H9 (cell line): ENCODE measurements around the gene H6PD. TPM values are rescaled to one million over a fixed set of nuclear protein-coding genes. Genes with fewer than 3 reads are reported as not detected.

Source experiments
- DNase-seq: peaks from one replicate; pipeline ENCODE4 v3.0.0-alpha.2; 2017
- H2AFZ ChIP-seq: one replicate; pipeline ENCODE4 v1.6.1; 2013; ENCODE audit warnings: mild to moderate bottlenecking, low read length, control low read depth, moderate library complexity
- H2AK5ac ChIP-seq: 2 replicates; pipeline ENCODE4 v1.6.1; 2013; ENCODE audit warnings: low read length, control low read depth, mixed read lengths; ENCODE audit not compliant: insufficient read length
- H2BK120ac ChIP-seq: one replicate; pipeline ENCODE4 v1.6.1; 2013; ENCODE audit warnings: low read depth, mild to moderate bottlenecking, low read length, control low read depth, inconsistent platforms; ENCODE audit not compliant: poor library complexity, severe bottlenecking
- H2BK12ac ChIP-seq: 2 replicates; pipeline ENCODE4 v1.6.1; 2013; ENCODE audit warnings: low read length, control low read depth, mixed read lengths, low read depth; ENCODE audit not compliant: insufficient read length
- H2BK15ac ChIP-seq: 2 replicates; pipeline ENCODE4 v1.6.1; 2013; ENCODE audit warnings: low read depth, low read length, control low read depth
- H2BK20ac ChIP-seq: one replicate; pipeline ENCODE4 v1.6.1; 2013; ENCODE audit warnings: low read depth, mild to moderate bottlenecking, low read length, control low read depth, inconsistent platforms; ENCODE audit not compliant: poor library complexity, severe bottlenecking
- H2BK5ac ChIP-seq: 2 replicates; pipeline ENCODE4 v1.6.1; 2013; ENCODE audit warnings: low read length, control low read depth, mixed read lengths; ENCODE audit not compliant: insufficient read length
- H3K14ac ChIP-seq: 2 replicates; pipeline ENCODE4 v1.6.1; 2013; ENCODE audit warnings: low read length, control low read depth; ENCODE audit not compliant: insufficient read depth
- H3K18ac ChIP-seq: 2 replicates; pipeline ENCODE4 v1.6.1; 2013; ENCODE audit warnings: low read depth, mild to moderate bottlenecking, mixed read lengths, low read length, control low read depth; ENCODE audit not compliant: insufficient read length
- H3K23ac ChIP-seq: 2 replicates; pipeline ENCODE4 v1.6.1; 2013; ENCODE audit warnings: low read length, control low read depth, mixed read lengths, low read depth; ENCODE audit not compliant: insufficient read length
- H3K23me2 ChIP-seq: 2 replicates; pipeline ENCODE4 v1.6.1; 2013; ENCODE audit warnings: low read depth, mild to moderate bottlenecking, mixed read lengths, low read length, control low read depth; ENCODE audit not compliant: insufficient read length, poor library complexity, severe bottlenecking
- H3K27ac ChIP-seq: 2 replicates; pipeline ENCODE4 v1.5.1; 2013; ENCODE audit warnings: low read length, control low read depth, mixed read lengths, low read depth; ENCODE audit not compliant: insufficient read length
- H3K27me3 ChIP-seq: 2 replicates; pipeline ENCODE4 v1.6.1; 2013; ENCODE audit warnings: low read length, control low read depth, inconsistent platforms; ENCODE audit not compliant: insufficient read depth
- H3K4ac ChIP-seq: 2 replicates; pipeline ENCODE4 v1.6.1; 2013; ENCODE audit warnings: low read depth, mild to moderate bottlenecking, control low read depth, inconsistent platforms, low read length, moderate library complexity
- H3K4me1 ChIP-seq: 2 replicates; pipeline ENCODE4 v1.6.1; 2013; ENCODE audit warnings: low read length, control low read depth, inconsistent platforms; ENCODE audit not compliant: insufficient read depth
- H3K4me2 ChIP-seq: 2 replicates; pipeline ENCODE4 v1.6.1; 2013; ENCODE audit warnings: low read length, control low read depth, mixed read lengths; ENCODE audit not compliant: insufficient read length, insufficient read depth
- H3K56ac ChIP-seq: 2 replicates; pipeline ENCODE4 v1.6.1; 2013; ENCODE audit warnings: low read depth, mild to moderate bottlenecking, mixed read lengths, low read length, control low read depth; ENCODE audit not compliant: insufficient read length
- H3K79me1 ChIP-seq: 2 replicates; pipeline ENCODE4 v1.6.1; 2013; ENCODE audit warnings: low read depth, mild to moderate bottlenecking, moderate library complexity, low read length, control low read depth, inconsistent platforms; ENCODE audit not compliant: insufficient read depth, poor library complexity, severe bottlenecking
- H3K79me2 ChIP-seq: 2 replicates; pipeline ENCODE4 v1.6.1; 2013; ENCODE audit warnings: low read length, control low read depth, inconsistent platforms; ENCODE audit not compliant: insufficient read depth
- H3K9ac ChIP-seq: 2 replicates; pipeline ENCODE4 v1.6.1; 2013; ENCODE audit warnings: low read length, control low read depth, mixed read lengths; ENCODE audit not compliant: insufficient read length; ENCODE audit errors: extremely low read depth
- H3K9me3 ChIP-seq: one replicate; pipeline ENCODE4 v1.6.1; 2013; ENCODE audit warnings: low read depth, low read length, inconsistent platforms; ENCODE audit not compliant: control insufficient read depth
- H3T11ph ChIP-seq: one replicate; pipeline ENCODE4 v1.6.1; 2013; ENCODE audit warnings: mild to moderate bottlenecking, low read length, control low read depth, inconsistent platforms
- H4K20me1 ChIP-seq: one replicate; pipeline ENCODE4 v1.6.1; 2013; ENCODE audit not compliant: control insufficient read depth, insufficient read length, insufficient read depth
- H4K5ac ChIP-seq: 2 replicates; pipeline ENCODE4 v1.6.1; 2013; ENCODE audit warnings: low read depth, mild to moderate bottlenecking, mixed read lengths, low read length, control low read depth; ENCODE audit not compliant: insufficient read length
- H4K8ac ChIP-seq: replicated peaks from 2 replicates; pipeline ENCODE4 v1.6.1; 2013; ENCODE audit warnings: low read length, control low read depth, mixed read lengths, low read depth; ENCODE audit not compliant: insufficient read length
- H4K91ac ChIP-seq: 2 replicates; pipeline ENCODE4 v1.6.1; 2013; ENCODE audit warnings: low read depth, mild to moderate bottlenecking, moderate library complexity, mixed read lengths, low read length, control low read depth; ENCODE audit not compliant: insufficient read length
- H3K27ac Mint-ChIP-seq, 3 experiments: 2 replicates in 2 of 3; 3 replicates in 1 of 3; pipeline ENCODE4 v1.8.0; 2020 to 2021; ENCODE audit warnings: mixed read lengths in 3 of 3, mild to moderate bottlenecking in 1 of 3, moderate library complexity in 1 of 3
- H3K27me3 Mint-ChIP-seq: 2 replicates; pipeline ENCODE4 v1.8.0; 2021; ENCODE audit warnings: low read depth, mild to moderate bottlenecking, moderate library complexity, mixed read lengths
- H3K36me3 Mint-ChIP-seq, 3 experiments: 2 replicates in 2 of 3; 3 replicates in 1 of 3; pipeline ENCODE4 v1.8.0; 2020 to 2021; ENCODE audit warnings: low read depth in 3 of 3, mixed read lengths in 3 of 3; ENCODE audit not compliant: insufficient read depth in 1 of 3
- H3K4me1 Mint-ChIP-seq, 2 experiments: 2 replicates each; pipeline ENCODE4 v1.8.0; 2020; ENCODE audit warnings: mixed read lengths in 2 of 2
- H3K4me3 Mint-ChIP-seq, 2 experiments: 2 replicates in 1 of 2; 3 replicates in 1 of 2; pipeline ENCODE4 v1.8.0; 2020 to 2021; ENCODE audit warnings: mild to moderate bottlenecking in 2 of 2, mixed read lengths in 2 of 2, moderate library complexity in 1 of 2
- H3K9me3 Mint-ChIP-seq, 2 experiments: 2 replicates in 1 of 2; 3 replicates in 1 of 2; pipeline ENCODE4 v1.8.0; 2020; ENCODE audit warnings: mild to moderate bottlenecking in 2 of 2, mixed read lengths in 2 of 2, moderate library complexity in 1 of 2
- CTCF ChIP-seq: fragments of 200-600 bp; sonication (generic); conservative IDR thresholded peaks from 3 replicates; pipeline ENCODE4 v1.8.0; 2021; ENCODE audit warnings: antibody characterized with exemption, mild to moderate bottlenecking
- WGBS: extraction: QIAGEN DNeasy Blood & Tissue Kit; methylation state at CpG from one replicate; pipeline ENCODE4 v1.1.7; 2013; ENCODE audit warnings: missing lambda C conversion rate, low lambda C conversion rate, mixed read lengths; ENCODE audit not compliant: insufficient read length; ENCODE audit errors: extremely low coverage; 5-methylcytosine and 5-hydroxymethylcytosine counted together
- total RNA-seq: library from RNA; stranded (reverse); gene quantifications from 2 replicates; pipeline ENCODE4 v1.2.1, GENCODE V29; 2021

H6PD gene
- total RNA-seq, 1 experiment from 2014 or later: 7.9 TPM

- Histone ChIP-seq H3K4me2 (no peak overlapping the region), H3K4ac (no peak overlapping the region), H3K27ac (no peak overlapping the region), H2BK120ac (no peak overlapping the region), H4K5ac (no peak overlapping the region), H3K79me2 (no peaks in the 10 kb centered on the region), H3K23me2 (no peaks in the 10 kb centered on the region), H2BK12ac (no peak overlapping the region), H3K14ac (no peak overlapping the region; the same call in 1 of the 2 replicates), H2BK5ac (no peak overlapping the region), H3K79me1 (no peaks in the 10 kb centered on the region), H4K91ac (no peak overlapping the region), H4K20me1 (no peaks in the 10 kb centered on the region), H3K27me3 (no peaks in the 10 kb centered on the region), H3K23ac (no peak overlapping the region), H2AK5ac (no peak overlapping the region), H3K18ac (no peak overlapping the region), H2BK20ac (no peak overlapping the region), H3K9ac (no peak overlapping the region), H3K9me3 (peaks cover 8% of the 10 kb centered on the region), H2BK15ac (no peak overlapping the region), H2AFZ (no peak overlapping the region), H4K8ac (no peak overlapping the region), H3K56ac (no peak overlapping the region), H3K4me1 (no peaks in the 10 kb centered on the region), H3T11ph (no peak overlapping the region)
- H3K9me3 Mint-ChIP-seq: peaks cover 22 to 24% of the 10 kb centered on the region in 2 experiments
- H3K4me3 Mint-ChIP-seq: no peak overlapping the region
- H3K27ac Mint-ChIP-seq: no peak overlapping the region
- no peak for TF ChIP-seq CTCF
- WGBS: no CpG with 5 or more reads among the region's 26 CpGs
- DNase-seq: no peak
- H3K36me3 Mint-ChIP-seq: peaks cover 14 to 32% (median 22%) of the 10 kb centered on the region in 3 experiments
- peaks cover 6% of the 10 kb centered on the region for H3K27me3 Mint-ChIP-seq
- H3K4me1 Mint-ChIP-seq: peaks cover 5 to 14% of the 10 kb centered on the region in 2 experiments
Observed at GRCh38 chr1:9263276-9263855, 28.8 kb downstream of the H6PD start.
